Calu3 (cell line): ENCODE results near the gene PIGK. TPM values are rescaled to one million over a fixed set of nuclear protein-coding genes. Genes with fewer than 3 reads are reported as not detected.

Experiments used
- BruUV-seq: library from RNA; stranded (reverse); fragments of 400-500 nt; replicated peaks from 2 replicates; lab custom pipeline; 2021; lab: Mats Ljungman, UMichigan
- CTCF ChIA-PET: fragments of 300-600 bp; sonication (Branson Sonifier 250); formaldehyde crosslinking; loops from one replicate; lab custom pipeline; 2022; ENCODE audit warnings: antibody characterized with exemption; lab: Charles Lee
- DNase-seq: peaks from one replicate; pipeline ENCODE4 v3.0.0; 2022
- H3K27ac Mint-ChIP-seq: one replicate; pipeline ENCODE4 v1.8.0; 2022; ENCODE audit warnings: mixed read lengths; ENCODE audit not compliant: unreplicated experiment
- H3K27me3 Mint-ChIP-seq: one replicate; pipeline ENCODE4 v1.8.0; 2022; ENCODE audit warnings: mixed read lengths; ENCODE audit not compliant: unreplicated experiment
- H3K36me3 Mint-ChIP-seq: one replicate; pipeline ENCODE4 v1.8.0; 2022; ENCODE audit warnings: mild to moderate bottlenecking, moderate library complexity, mixed read lengths; ENCODE audit not compliant: insufficient read depth, unreplicated experiment
- H3K4me1 Mint-ChIP-seq: one replicate; pipeline ENCODE4 v1.8.0; 2022; ENCODE audit warnings: mild to moderate bottlenecking, low read depth, mixed read lengths; ENCODE audit not compliant: unreplicated experiment
- H3K4me3 Mint-ChIP-seq: one replicate; pipeline ENCODE4 v1.8.0; 2022; ENCODE audit warnings: mild to moderate bottlenecking, low read depth, moderate library complexity, mixed read lengths; ENCODE audit not compliant: unreplicated experiment
- H3K9me3 Mint-ChIP-seq: one replicate; pipeline ENCODE4 v1.8.0; 2022; ENCODE audit warnings: low read depth, mixed read lengths; ENCODE audit not compliant: unreplicated experiment
- CTCF ChIP-seq: fragments of 200-600 bp; IDR thresholded peaks from one replicate; pipeline ENCODE4 v1.8.0; 2022; ENCODE audit warnings: antibody characterized with exemption; ENCODE audit not compliant: unreplicated experiment
- intact Hi-C: fragments of 100-400 bp; cut with micrococcal nuclease; formaldehyde crosslinking; loops from one replicate; pipeline ENCODE4 v1.10.0; 2022; ENCODE audit not compliant: unreplicated experiment
- total RNA-seq: library from RNA; stranded (reverse); gene quantifications from 2 replicates; pipeline ENCODE4 v1.2.3, GENCODE V29; 2022

The PIGK gene
- total RNA-seq, 1 experiment from 2014 or later: 41.8 TPM

DNA sequence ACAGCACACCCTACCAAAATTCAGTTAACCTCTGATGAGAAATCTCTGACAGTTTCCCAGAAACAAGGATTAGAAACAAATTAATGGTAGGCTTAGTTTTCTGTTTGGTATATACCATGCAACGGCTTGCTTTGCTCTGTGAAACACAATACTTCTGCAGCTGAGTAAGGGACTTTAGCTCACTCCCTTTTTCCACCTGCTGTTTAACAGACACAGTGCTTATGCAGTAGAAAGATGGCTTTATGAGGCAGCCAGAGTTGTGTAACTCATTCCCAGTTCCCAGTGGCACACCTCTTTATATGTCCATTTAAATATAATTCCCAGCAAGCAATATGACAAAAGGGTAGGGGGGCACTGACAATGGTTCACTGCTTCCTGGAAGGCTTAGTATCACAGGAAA, 124.0 kb downstream of the PIGK start:
- Mint-ChIP-seq H3K27ac (no peak overlapping the region), H3K36me3 (no peaks in the 10 kb centered on the region), H3K9me3 (no peaks in the 10 kb centered on the region), H3K4me1 (no peaks in the 10 kb centered on the region), H3K4me3 (no peak overlapping the region), H3K27me3 (no peaks in the 10 kb centered on the region)
- no TSS peak for BruUV-seq
- CTCF ChIA-PET: no interaction called here
- intact Hi-C loops: no loop called here
- no peak for TF ChIP-seq CTCF
- no peak for DNase-seq

GRCh38 chr1:77089756-77090155, 129.5 kb downstream of the PIGK start:
- no peaks in the 10 kb centered on the region for H3K36me3 Mint-ChIP-seq
- no peak for DNase-seq
- no peak overlapping the region for H3K27ac Mint-ChIP-seq
- no TSS peak for BruUV-seq
- no peak for TF ChIP-seq CTCF
- H3K4me1 Mint-ChIP-seq: no peaks in the 10 kb centered on the region
- intact Hi-C loops: no loop called here
- H3K9me3 Mint-ChIP-seq: no peaks in the 10 kb centered on the region
- no peaks in the 10 kb centered on the region for H3K27me3 Mint-ChIP-seq
- CTCF ChIA-PET: no interaction called here
- H3K4me3 Mint-ChIP-seq: no peak overlapping the region

- BruUV-seq: no TSS peak
- Mint-ChIP-seq H3K36me3 (no peaks in the 10 kb centered on the region), H3K4me1 (no peaks in the 10 kb centered on the region), H3K27me3 (no peaks in the 10 kb centered on the region), H3K27ac (no peak overlapping the region), H3K9me3 (no peaks in the 10 kb centered on the region), H3K4me3 (no peak overlapping the region)
- TF ChIP-seq CTCF: no peak
- CTCF ChIA-PET: no interaction called here
- intact Hi-C loops: no loop called here
- DNase-seq: no peak
These were observed 134.1 kb downstream of the PIGK start for GRCh38 chr1:77085109-77085508.

- Mint-ChIP-seq H3K36me3 (no peaks in the 10 kb centered on the region), H3K9me3 (no peaks in the 10 kb centered on the region), H3K4me1 (no peaks in the 10 kb centered on the region), H3K27ac (no peak overlapping the region), H3K4me3 (no peak overlapping the region), H3K27me3 (no peaks in the 10 kb centered on the region)
- BruUV-seq: no TSS peak
- DNase-seq: no peak
- intact Hi-C loops: no loop called here
- no peak for TF ChIP-seq CTCF
- CTCF ChIA-PET: no interaction called here
These were observed 134.8 kb downstream of the PIGK start for GRCh38 chr1:77084457-77084856.
